HEK293T (cell line): Measurements from ENCODE around the gene AGAP1.

ENCODE experiments used
- CTCF ChIA-PET: fragments of 350-600 bp; formaldehyde crosslinking; extraction: SDS; loops from one replicate; lab custom pipeline; 2021; ENCODE audit warnings: antibody characterized with exemption, inconsistent platforms; lab: Yijun Ruan, JAX
- POLR2A ChIA-PET: fragments of 350-600 bp; formaldehyde crosslinking; extraction: SDS; loops from one replicate; lab custom pipeline; 2020; ENCODE audit warnings: antibody characterized with exemption, inconsistent platforms; lab: Yijun Ruan, JAX
- DNase-seq: peaks from one replicate; pipeline ENCODE4 v3.0.0; 2012; ENCODE audit warnings: mixed read lengths; ENCODE audit errors: extremely low spot score
- ARNT ChIP-seq: fragments of 450-650 bp; IDR thresholded peaks from 2 replicates; pipeline ENCODE4 v1.6.1; 2017; ENCODE audit warnings: mild to moderate bottlenecking
- BHLHE40 ChIP-seq: fragments of 450-650 bp; IDR thresholded peaks from 2 replicates; pipeline ENCODE4 v1.6.1; 2016; ENCODE audit warnings: mild to moderate bottlenecking, moderate library complexity, borderline replicate concordance
- CTBP1 ChIP-seq: fragments of 450-650 bp; IDR thresholded peaks from 2 replicates; pipeline ENCODE4 v1.6.1; 2016; ENCODE audit warnings: borderline replicate concordance
- ELF4 ChIP-seq: fragments of 450-650 bp; IDR thresholded peaks from 2 replicates; pipeline ENCODE4 v1.6.1; 2017; ENCODE audit warnings: antibody characterized with exemption
- FOXA1 ChIP-seq: fragments of 450-650 bp; IDR thresholded peaks from 2 replicates; pipeline ENCODE4 v1.6.1; 2016; ENCODE audit warnings: mild to moderate bottlenecking
- FOXK2 ChIP-seq: fragments of 450-650 bp; IDR thresholded peaks from 2 replicates; pipeline ENCODE4 v1.6.1; 2016; ENCODE audit warnings: mild to moderate bottlenecking
- FOXM1 ChIP-seq: fragments of 450-650 bp; IDR thresholded peaks from 2 replicates; pipeline ENCODE4 v1.6.1; 2017; ENCODE audit warnings: mild to moderate bottlenecking, borderline replicate concordance
- HDGF ChIP-seq: fragments of 450-650 bp; IDR thresholded peaks from 2 replicates; pipeline ENCODE4 v1.6.1; 2017; ENCODE audit warnings: antibody characterized with exemption, borderline replicate concordance
- L3MBTL2 ChIP-seq: fragments of 450-650 bp; conservative IDR thresholded peaks from 2 replicates; pipeline ENCODE4 v1.6.1; 2016; ENCODE audit warnings: mild to moderate bottlenecking
- LEF1 ChIP-seq: fragments of 450-650 bp; IDR thresholded peaks from 2 replicates; pipeline ENCODE4 v1.6.1; 2017; ENCODE audit warnings: mild to moderate bottlenecking, borderline replicate concordance
- NFRKB ChIP-seq: fragments of 450-650 bp; IDR thresholded peaks from 2 replicates; pipeline ENCODE4 v1.6.1; 2016; ENCODE audit warnings: mild to moderate bottlenecking, moderate library complexity
- PKNOX1 ChIP-seq: fragments of 450-650 bp; IDR thresholded peaks from 2 replicates; pipeline ENCODE4 v1.6.1; 2016
- SP1 ChIP-seq: fragments of 450-650 bp; IDR thresholded peaks from 2 replicates; pipeline ENCODE4 v1.6.1; 2017
- SUZ12 ChIP-seq: fragments of 450-650 bp; IDR thresholded peaks from 2 replicates; pipeline ENCODE4 v1.6.1; 2016; ENCODE audit warnings: mild to moderate bottlenecking
- TARDBP ChIP-seq: fragments of 450-650 bp; IDR thresholded peaks from 2 replicates; pipeline ENCODE4 v1.6.1; 2016
- ZNF384 ChIP-seq: fragments of 450-650 bp; IDR thresholded peaks from 2 replicates; pipeline ENCODE4 v1.6.1; 2016

The AGAP1 gene

GRCh38 chr2:235698028-235698427, 204.2 kb downstream of the AGAP1 start:
- TF ChIP-seq ARNT (no peak), ELF4 (no peak), SUZ12 (no peak), BHLHE40 (no peak), SP1 (no peak), FOXM1 (no peak), CTBP1 (no peak), L3MBTL2 (no peak), FOXA1 (no peak), NFRKB (no peak), FOXK2 (no peak), LEF1 (no peak), TARDBP (no peak), HDGF (no peak)
- ChIA-PET CTCF (interaction anchor here (0.6 kb wide), 1 partner anchor 48 kb away, joined by 3 read pairs; no protein-coding TSS in a partner anchor), POLR2A (no interaction called here)
- DNase-seq = no peak

DNA sequence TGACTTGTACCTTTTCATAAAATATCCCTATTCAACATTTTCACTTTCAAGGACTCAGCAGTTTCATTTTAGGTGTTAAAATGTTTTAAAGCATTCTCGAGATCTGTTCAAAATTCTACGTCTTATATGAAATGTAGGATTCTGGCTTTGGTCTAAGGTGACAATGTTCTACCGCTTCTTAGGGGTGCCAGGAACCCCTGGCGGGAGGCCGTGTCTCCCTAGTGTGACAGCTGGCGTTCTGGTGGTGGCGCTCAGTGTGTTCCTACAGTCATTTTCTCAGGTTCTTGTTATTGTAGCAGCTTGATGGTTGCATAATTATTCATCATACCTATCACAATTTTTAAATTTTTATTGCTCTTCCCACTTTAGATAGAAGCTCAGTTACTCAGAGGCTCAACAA, 204.6 kb downstream of the AGAP1 start:
- DNase-seq = no peak
- ChIA-PET POLR2A (no interaction called here), CTCF (interaction anchor here (0.6 kb wide), 1 partner anchor 48 kb away, joined by 3 read pairs; no protein-coding TSS in a partner anchor)
- TF ChIP-seq LEF1 = no peak
- TF ChIP-seq SUZ12 = no peak
- TF ChIP-seq ZNF384 = no peak
- TF ChIP-seq PKNOX1 = no peak
- TF ChIP-seq CTBP1 = no peak
- TF ChIP-seq FOXA1 = no peak
- TF ChIP-seq ARNT = no peak
- TF ChIP-seq BHLHE40 = no peak
- no peak for TF ChIP-seq ELF4
- TF ChIP-seq FOXM1 = no peak
- no peak for TF ChIP-seq FOXK2
- TF ChIP-seq L3MBTL2 = no peak

DNA sequence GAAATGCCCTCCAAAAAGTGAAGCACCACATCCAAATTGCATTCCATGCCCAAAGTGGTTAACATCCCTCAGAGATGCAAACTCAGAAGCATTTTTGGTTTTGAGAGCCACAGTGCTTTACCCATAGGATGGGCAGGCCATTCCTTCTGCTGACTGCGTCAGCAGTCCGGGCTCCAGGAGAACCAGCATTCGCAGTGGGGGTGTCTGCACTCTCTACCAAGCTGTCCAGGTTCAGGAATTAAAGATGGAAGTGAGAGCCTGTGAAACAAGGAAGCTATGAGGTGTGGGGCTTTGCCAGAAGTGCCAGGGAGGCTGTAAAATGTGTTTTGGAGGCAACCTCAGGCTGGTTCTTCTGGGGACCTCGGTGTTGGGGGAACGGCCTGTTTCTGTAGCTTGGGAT, 205.7 kb downstream of the AGAP1 start:
- ChIA-PET CTCF (no interaction called here), POLR2A (no interaction called here)
- DNase-seq = no peak
- no peak for TF ChIP-seq ARNT
- no peak for TF ChIP-seq L3MBTL2
- no peak for TF ChIP-seq HDGF
- no peak for TF ChIP-seq NFRKB
- TF ChIP-seq ZNF384 = no peak
- no peak for TF ChIP-seq SP1
- TF ChIP-seq FOXM1 = no peak
- TF ChIP-seq FOXA1 = no peak
- no peak for TF ChIP-seq FOXK2

DNA sequence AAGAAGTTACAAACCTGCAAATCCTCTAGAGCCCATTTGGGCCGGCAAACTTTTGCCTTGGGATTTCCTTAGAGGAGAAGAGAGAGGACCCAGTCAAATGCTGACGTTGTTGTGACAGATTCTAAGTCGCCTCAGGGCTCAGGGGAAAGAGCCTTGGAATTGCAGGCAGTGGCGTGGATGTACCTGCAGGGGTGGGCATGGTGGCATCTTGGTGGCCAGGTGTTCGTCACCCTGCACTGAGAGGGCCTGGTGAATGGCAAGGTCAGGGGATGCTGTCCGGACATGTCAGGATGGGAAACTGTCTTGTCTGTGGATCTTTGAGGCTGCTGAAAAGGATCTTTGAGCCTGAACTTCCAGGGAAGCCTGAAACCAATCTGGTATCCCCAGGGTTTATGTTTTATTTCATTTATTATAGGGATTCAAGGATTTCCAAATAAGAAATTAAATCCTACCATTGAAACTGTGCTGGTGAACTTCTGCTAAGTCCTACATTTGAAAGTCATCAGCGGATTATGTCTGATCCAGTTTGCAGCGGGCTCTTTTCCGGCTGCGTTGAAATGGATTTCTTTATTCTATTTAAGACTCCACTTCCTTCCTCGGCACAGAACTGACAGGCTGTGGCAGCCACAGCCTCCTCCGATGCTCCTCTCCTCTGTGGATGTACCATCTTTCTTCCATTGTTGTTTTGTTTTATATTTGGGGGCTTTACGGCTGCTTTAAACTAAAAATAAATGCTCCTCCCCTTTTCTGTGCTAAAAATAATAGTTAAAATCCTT, 207.6 kb downstream of the AGAP1 start:
- CTCF ChIA-PET = no interaction called here
- no peak for DNase-seq
- POLR2A ChIA-PET = no interaction called here
- no peak for TF ChIP-seq LEF1
- TF ChIP-seq CTBP1 = no peak
- no peak for TF ChIP-seq NFRKB
- TF ChIP-seq FOXK2 = no peak
- TF ChIP-seq SP1 = no peak
- no peak for TF ChIP-seq L3MBTL2

- CTCF ChIA-PET = interaction anchor here (1.1 kb wide), 1 partner anchor 44 kb away, joined by 3 read pairs; no protein-coding TSS in a partner anchor
- no peak for DNase-seq
Measured at GRCh38 chr2:235702186-235702585, 208.3 kb downstream of the AGAP1 start.

DNA sequence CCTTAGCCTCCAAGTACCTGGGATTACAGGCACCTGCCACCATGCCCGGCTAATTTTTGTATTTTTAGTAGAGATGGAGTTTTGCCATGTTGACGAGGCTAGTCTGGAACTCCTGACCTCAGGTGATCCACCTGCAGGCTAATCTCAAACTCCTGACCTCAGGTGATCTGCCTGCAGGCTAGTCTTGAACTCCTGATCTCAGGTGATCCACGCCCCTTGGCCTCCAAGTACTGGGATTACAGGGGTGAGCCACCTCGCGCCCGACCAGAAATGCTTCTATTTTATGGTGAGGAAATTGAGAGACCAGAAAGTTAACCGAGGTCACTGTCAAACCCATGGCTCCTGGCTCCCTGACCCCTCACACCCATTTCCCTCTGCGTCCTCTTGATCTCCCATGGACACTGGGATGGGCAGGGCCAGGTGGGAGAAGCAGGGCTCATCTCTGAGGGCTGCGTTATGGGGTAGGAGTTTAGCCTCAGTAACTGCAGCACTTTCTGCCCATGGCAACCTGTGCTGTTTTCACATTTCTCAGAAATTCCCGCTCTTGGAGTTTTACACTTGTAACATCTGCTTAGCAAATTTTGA, 210.0 kb downstream of the AGAP1 start:
- no peak for DNase-seq
- CTCF ChIA-PET = no interaction called here
- no peak for TF ChIP-seq ZNF384
- TF ChIP-seq FOXM1 = no peak
- no peak for TF ChIP-seq BHLHE40
- no peak for TF ChIP-seq NFRKB
- no peak for TF ChIP-seq HDGF
- TF ChIP-seq SUZ12 = no peak
- no peak for TF ChIP-seq CTBP1
- TF ChIP-seq FOXA1 = no peak
- no peak for TF ChIP-seq PKNOX1
- no peak for TF ChIP-seq FOXK2
- no peak for TF ChIP-seq SP1
- TF ChIP-seq LEF1 = no peak
- POLR2A ChIA-PET = no interaction called here

More at GRCh38 chr2:235702186-235702585, 208.3 kb downstream of the AGAP1 start:
- TF ChIP-seq BHLHE40 (no peak), PKNOX1 (no peak), ZNF384 (no peak)
- POLR2A ChIA-PET = no interaction called here
